Muscle layer of colon (tissue), 2 donors: ENCODE measurements around the gene LCN12.

ENCODE experiments used
- H3K27ac ChIP-seq: one replicate; pipeline ENCODE4 v1.7.0; 2013; ENCODE audit warnings: low read depth, mild to moderate bottlenecking, low read length, moderate library complexity
- H3K27me3 ChIP-seq, 2 donors: one replicate each; pipeline ENCODE4 v1.7.0; 2013; ENCODE audit warnings: low read length in 2 of 2, mild to moderate bottlenecking in 2 of 2; ENCODE audit not compliant: insufficient read depth in 2 of 2, control insufficient read depth in 1 of 2
- H3K36me3 ChIP-seq: one replicate; pipeline ENCODE4 v1.7.0; 2013; ENCODE audit warnings: mild to moderate bottlenecking, low read length; ENCODE audit not compliant: insufficient read depth
- H3K4me1 ChIP-seq: one replicate; pipeline ENCODE4 v1.7.0; 2013; ENCODE audit warnings: mild to moderate bottlenecking, low read length; ENCODE audit not compliant: insufficient read depth
- H3K4me3 ChIP-seq, 2 donors: one replicate each; pipeline ENCODE4 v1.7.0; 2013; ENCODE audit warnings: low read length in 2 of 2, low read depth in 1 of 2, mild to moderate bottlenecking in 1 of 2, moderate library complexity in 1 of 2
- H3K9ac ChIP-seq: one replicate; pipeline ENCODE4 v1.7.0; 2013; ENCODE audit warnings: low read length
- H3K9me3 ChIP-seq: one replicate; pipeline ENCODE4 v1.7.0; 2013; ENCODE audit warnings: mild to moderate bottlenecking, low read length
- donor health status: abdominal sarcoma.
- donor health status: Adenocarcinoma of cecum.

The LCN12 gene

DNA sequence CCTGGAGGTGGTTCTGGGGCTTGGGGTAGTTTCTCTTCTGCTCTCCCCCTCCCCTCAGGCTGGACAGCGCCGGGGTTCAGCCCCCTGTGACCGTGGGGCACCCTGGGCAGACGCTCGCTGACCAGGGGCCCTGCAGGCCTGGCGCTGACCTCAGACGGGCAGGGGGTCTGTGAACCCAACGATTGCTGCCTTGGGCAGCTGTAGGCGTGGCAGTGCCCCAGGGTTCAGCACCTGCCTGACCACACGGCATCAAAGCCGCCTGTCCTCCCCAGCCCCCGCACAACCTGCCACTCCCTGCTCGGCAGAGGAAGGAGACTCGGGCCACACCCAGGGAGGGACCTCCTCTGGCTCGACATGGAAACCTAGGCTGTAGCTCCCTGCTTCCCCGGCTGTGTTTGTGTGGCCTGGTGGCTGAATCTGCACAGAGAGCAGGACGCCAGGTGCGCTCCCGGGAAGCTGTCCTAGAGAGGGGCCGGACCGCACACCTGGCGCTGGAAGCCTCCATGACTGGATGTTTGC is 12.2 kb downstream of the LCN12 start:
- H3K27me3 ChIP-seq = peaks cover 0 to 3% of the 10 kb centered on the region in 2 donors
- no peak overlapping the region for H3K9ac ChIP-seq
- H3K4me3 ChIP-seq = no peak overlapping the region
- H3K36me3 ChIP-seq = no peaks in the 10 kb centered on the region
- H3K4me1 ChIP-seq = no peaks in the 10 kb centered on the region
- no peaks in the 10 kb centered on the region for H3K9me3 ChIP-seq
- H3K27ac ChIP-seq = no peak overlapping the region

GRCh38 chr9:136964833-136965422 is 12.9 kb downstream of the LCN12 start:
- Histone ChIP-seq H3K9ac (no peak overlapping the region), H3K4me3 (no peak overlapping the region), H3K27ac (no peak overlapping the region), H3K36me3 (no peaks in the 10 kb centered on the region), H3K9me3 (no peaks in the 10 kb centered on the region), H3K4me1 (no peaks in the 10 kb centered on the region), H3K27me3 (peaks cover 0 to 7% of the 10 kb centered on the region in 2 donors)

DNA sequence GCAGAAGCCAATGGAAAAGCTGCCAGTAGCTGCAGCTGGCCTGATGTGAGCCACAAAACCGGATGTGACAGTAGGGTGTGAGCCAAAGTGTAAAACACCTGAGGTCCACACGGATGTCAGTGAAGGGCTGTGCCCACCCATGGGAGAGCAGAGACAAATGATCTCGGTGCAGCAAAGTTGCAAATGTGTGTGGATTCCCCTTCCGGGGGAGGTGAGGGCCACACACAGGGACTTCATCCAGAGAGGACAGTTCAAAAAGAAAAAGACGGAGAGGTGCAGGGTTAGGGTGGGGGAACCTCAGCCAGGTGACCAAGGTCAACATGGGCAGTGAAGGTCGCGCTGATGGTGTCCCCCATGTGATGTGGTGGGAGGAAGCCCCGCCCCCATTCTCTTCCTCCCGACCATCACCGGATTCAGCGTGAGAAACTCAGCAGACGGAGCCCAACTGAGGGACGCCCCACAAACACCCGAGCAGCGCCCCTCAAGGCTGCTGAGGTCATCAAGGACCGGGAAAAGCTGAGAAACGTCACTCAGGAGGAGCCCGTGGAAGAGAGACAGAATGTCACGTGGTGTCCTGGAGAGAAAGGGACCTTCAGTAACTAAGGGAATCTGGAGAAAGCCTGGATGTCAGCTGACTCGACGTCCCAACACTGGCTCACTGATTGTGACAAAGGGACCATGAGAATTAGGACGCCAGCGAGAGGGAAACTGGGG is 13.9 kb downstream of the LCN12 start:
- Histone ChIP-seq H3K36me3 (no peaks in the 10 kb centered on the region), H3K27me3 (peaks cover 0 to 11% of the 10 kb centered on the region in 2 donors), H3K9ac (no peak overlapping the region), H3K4me1 (no peaks in the 10 kb centered on the region), H3K27ac (no peak overlapping the region), H3K4me3 (no peak overlapping the region), H3K9me3 (no peaks in the 10 kb centered on the region)

- Histone ChIP-seq H3K4me1 (no peaks in the 10 kb centered on the region), H3K27me3 (peaks cover 0 to 11% of the 10 kb centered on the region in 2 donors), H3K9me3 (no peaks in the 10 kb centered on the region), H3K4me3 (no peak overlapping the region), H3K9ac (no peak overlapping the region), H3K27ac (no peak overlapping the region), H3K36me3 (no peaks in the 10 kb centered on the region)
These were observed 16.5 kb downstream of the LCN12 start for GRCh38 chr9:136968333-136969127.

GRCh38 chr9:136969150-136969549 is 17.1 kb downstream of the LCN12 start:
- Histone ChIP-seq H3K9ac (no peak overlapping the region), H3K4me3 (no peak overlapping the region), H3K4me1 (no peaks in the 10 kb centered on the region), H3K9me3 (no peaks in the 10 kb centered on the region), H3K27me3 (peaks cover 0 to 11% of the 10 kb centered on the region in 2 donors), H3K27ac (no peak overlapping the region), H3K36me3 (no peaks in the 10 kb centered on the region)

DNA sequence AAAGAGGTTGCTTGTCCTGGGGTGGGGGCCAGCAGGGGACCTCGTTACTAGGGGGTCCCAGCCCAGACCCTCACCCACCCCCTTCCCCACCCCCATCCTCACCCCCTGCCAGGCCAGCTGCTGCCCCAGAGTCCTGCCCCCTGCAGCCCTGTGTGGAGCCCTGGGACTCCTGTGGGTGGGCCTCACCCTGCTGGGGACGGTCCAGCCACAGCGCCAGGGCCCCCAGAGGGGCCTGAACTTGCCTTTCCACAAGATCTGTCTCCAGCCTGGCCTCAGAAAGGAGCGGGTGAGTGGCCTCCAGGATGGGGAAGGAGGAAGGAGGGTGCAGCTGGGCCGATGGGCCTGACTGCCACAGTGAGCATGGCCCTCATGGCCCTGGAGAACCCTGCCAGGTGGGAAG is 17.7 kb downstream of the LCN12 start:
- Histone ChIP-seq H3K4me1 (no peaks in the 10 kb centered on the region), H3K27ac (no peak overlapping the region), H3K9ac (no peak overlapping the region), H3K9me3 (no peaks in the 10 kb centered on the region), H3K36me3 (no peaks in the 10 kb centered on the region), H3K27me3 (peaks cover 0 to 11% of the 10 kb centered on the region in 2 donors), H3K4me3 (no peak overlapping the region)

GRCh38 chr9:136970361-136970760 is 18.3 kb downstream of the LCN12 start:
- Histone ChIP-seq H3K27me3 (peaks cover 0 to 11% of the 10 kb centered on the region in 2 donors), H3K4me1 (no peaks in the 10 kb centered on the region), H3K4me3 (no peak overlapping the region), H3K27ac (no peak overlapping the region), H3K36me3 (no peaks in the 10 kb centered on the region), H3K9ac (no peak overlapping the region), H3K9me3 (no peaks in the 10 kb centered on the region)

GRCh38 chr9:136971746-136972145 is 19.7 kb downstream of the LCN12 start:
- H3K36me3 ChIP-seq = no peaks in the 10 kb centered on the region
- H3K27me3 ChIP-seq = peaks cover 0 to 11% of the 10 kb centered on the region in 2 donors
- H3K4me1 ChIP-seq = no peaks in the 10 kb centered on the region
- no peaks in the 10 kb centered on the region for H3K9me3 ChIP-seq
- H3K9ac ChIP-seq = no peak overlapping the region
- no peak overlapping the region for H3K4me3 ChIP-seq
- no peak overlapping the region for H3K27ac ChIP-seq

- Histone ChIP-seq H3K4me3 (no peak overlapping the region), H3K4me1 (no peaks in the 10 kb centered on the region), H3K27me3 (peaks cover 0 to 15% of the 10 kb centered on the region in 2 donors), H3K36me3 (no peaks in the 10 kb centered on the region), H3K9me3 (no peaks in the 10 kb centered on the region), H3K9ac (no peak overlapping the region), H3K27ac (no peak overlapping the region)
These were observed 20.3 kb downstream of the LCN12 start for GRCh38 chr9:136972335-136972734.

GRCh38 chr9:136972743-136973142 is 20.7 kb downstream of the LCN12 start:
- Histone ChIP-seq H3K27ac (no peak overlapping the region), H3K9ac (no peak overlapping the region), H3K4me1 (no peaks in the 10 kb centered on the region), H3K36me3 (no peaks in the 10 kb centered on the region), H3K4me3 (no peak overlapping the region), H3K9me3 (no peaks in the 10 kb centered on the region), H3K27me3 (peaks cover 0 to 18% of the 10 kb centered on the region in 2 donors)
